CD4-positive, alpha-beta memory T cell (primary cell): ENCODE results near the gene FNIP2. TPM values are rescaled to one million over a fixed set of nuclear protein-coding genes. Genes with fewer than 3 reads are reported as not detected.

Experiments used
- CTCF ChIA-PET: fragments of 350-600 bp; sonication (Branson Sonifier 250); formaldehyde crosslinking; loops from one replicate; lab custom pipeline; 2021; ENCODE audit warnings: inconsistent platforms; ENCODE audit not compliant: partially characterized antibody; lab: Charles Lee
- POLR2A ChIA-PET: fragments of 350-600 bp; sonication (Branson Sonifier 250); formaldehyde crosslinking; loops from one replicate; lab custom pipeline; 2021; ENCODE audit not compliant: partially characterized antibody; lab: Charles Lee
- DNase-seq, 5 donors: peaks; one replicate each; pipeline versions ENCODE4 v3.0.0 to v3.0.0-alpha.2; 2020 to 2022; ENCODE audit warnings: mixed read lengths in 1 of 5
- H3K27ac ChIP-seq: one replicate; pipeline ENCODE4 v1.7.0; 2013; ENCODE audit warnings: low read depth, low read length
- H3K27me3 ChIP-seq: 2 replicates; pipeline ENCODE4 v1.7.0; 2013; ENCODE audit warnings: mild to moderate bottlenecking, low read length, moderate library complexity; ENCODE audit not compliant: insufficient read depth
- H3K36me3 ChIP-seq: 2 replicates; pipeline ENCODE4 v1.7.0; 2013; ENCODE audit warnings: mild to moderate bottlenecking, low read length, moderate library complexity; ENCODE audit not compliant: insufficient read depth
- H3K4me1 ChIP-seq: 2 replicates; pipeline ENCODE4 v1.7.0; 2013; ENCODE audit warnings: mild to moderate bottlenecking, low read length, moderate library complexity; ENCODE audit not compliant: insufficient read depth
- H3K4me3 ChIP-seq, 2 donors: one replicate each; pipeline ENCODE4 v1.7.0; 2013; ENCODE audit warnings: low read length in 2 of 2, mild to moderate bottlenecking in 1 of 2
- H3K9me3 ChIP-seq, 2 donors: one replicate each; pipeline ENCODE4 v1.7.0; 2013; ENCODE audit warnings: low read length in 2 of 2, control low read depth in 1 of 2; ENCODE audit not compliant: control insufficient read depth in 1 of 2
- H3K27ac Mint-ChIP-seq, 7 donors: one replicate each; pipeline ENCODE4 v1.8.0; 2020 to 2021; ENCODE audit warnings: mixed read lengths in 7 of 7, mild to moderate bottlenecking in 6 of 7, inconsistent platforms in 3 of 7, moderate library complexity in 3 of 7
- H3K27me3 Mint-ChIP-seq, 2 donors: one replicate each; pipeline ENCODE4 v1.8.0; 2020 to 2021; ENCODE audit warnings: mixed read lengths in 2 of 2
- H3K36me3 Mint-ChIP-seq, 2 donors: one replicate each; pipeline ENCODE4 v1.8.0; 2020 to 2021; ENCODE audit warnings: mixed read lengths in 2 of 2, inconsistent platforms in 1 of 2, mild to moderate bottlenecking in 1 of 2
- H3K4me1 Mint-ChIP-seq, 4 donors: one replicate each; pipeline ENCODE4 v1.8.0; 2020 to 2021; ENCODE audit warnings: mixed read lengths in 4 of 4, mild to moderate bottlenecking in 1 of 4
- H3K4me3 Mint-ChIP-seq, 8 donors: one replicate each; pipeline ENCODE4 v1.8.0; 2020 to 2021; ENCODE audit warnings: mixed read lengths in 8 of 8, mild to moderate bottlenecking in 7 of 8, moderate library complexity in 6 of 8, inconsistent platforms in 3 of 8
- H3K9me3 Mint-ChIP-seq, 8 donors: one replicate each; pipeline ENCODE4 v1.8.0; 2020 to 2021; ENCODE audit warnings: mixed read lengths in 8 of 8, mild to moderate bottlenecking in 5 of 8, inconsistent platforms in 3 of 8, moderate library complexity in 1 of 8
- intact Hi-C: fragments of 100-400 bp; cut with micrococcal nuclease; formaldehyde crosslinking; loops from one replicate; pipeline ENCODE4 v1.15.1; 2023
- polyA plus RNA-seq, 2 donors: library from polyadenylated mRNA; unstranded; fragments of 300-500 nt; fragmentation: Illumina TruSeq; gene quantifications; one replicate each; pipeline ENCODE4 v1.2.3, GENCODE V29; 2021
- total RNA-seq, 2 experiments: library from RNA; stranded (reverse); gene quantifications; one replicate each; pipeline ENCODE4 v1.2.3, GENCODE V29; 2021

Gene FNIP2
- total RNA-seq (1 to 10 TPM; 8.1 to 9.4 TPM), polyA plus RNA-seq (1 to 10 TPM; 2.4 to 4.7 TPM)

- no peaks in the 10 kb centered on the region for H3K27me3 Mint-ChIP-seq
- peaks cover 0 to 5% of the 10 kb centered on the region in 2 donors for H3K36me3 Mint-ChIP-seq
- Histone ChIP-seq H3K27me3 (no peaks in the 10 kb centered on the region), H3K27ac (peak within 1 kb of the TSS; percentile 55), H3K9me3 (no peaks in the 10 kb centered on the region), H3K4me3 (peak within 1 kb of the TSS; percentile 19 to 74), H3K4me1 (peaks cover 23% of the 10 kb centered on the region), H3K36me3 (no peaks in the 10 kb centered on the region)
- peaks cover 0 to 2% (median 0%) of the 10 kb centered on the region in 8 donors for H3K9me3 Mint-ChIP-seq
- intact Hi-C loops: loop anchor here (1.0 to 2.0 kb wide), 5 partner anchors 10 to 336 kb away; partner anchors contain the start of genes ETFDH and PPID
- H3K27ac Mint-ChIP-seq: peak within 1 kb of the TSS; percentile 90 to 99 (median 97)
- peaks cover 21 to 48% (median 35%) of the 10 kb centered on the region in 4 donors for H3K4me1 Mint-ChIP-seq
- ChIA-PET CTCF (interaction anchor here (0.6 to 2.9 kb wide), 3 partner anchors 39 to 83 kb away, joined by 3 to 12 read pairs (median 3); no protein-coding TSS in a partner anchor), POLR2A (interaction anchor here (1.0 to 2.2 kb wide), 5 partner anchors 10 to 58 kb away, joined by 3 to 8 read pairs (median 5); partner anchors contain the start of gene PPID)
- DNase-seq: peak; percentile 75 to 78 (median 76)
- H3K4me3 Mint-ChIP-seq: peak within 1 kb of the TSS; percentile 96 to 100 (median 98)
Observed at GRCh38 chr4:158768555-158769174, at the start of gene FNIP2. Gene FNIP2 (plus strand): TSS chr4:158769026. CDS start chr4:158769213, 187 bp downstream.

- intact Hi-C loops: loop anchor here (2.0 kb wide), 1 partner anchor 381 kb away; the partner anchor contains the start of gene RAPGEF2
- POLR2A ChIA-PET: no interaction called here
- peaks cover 35 to 60% of the 10 kb centered on the region in 2 donors for H3K36me3 Mint-ChIP-seq
Observed at GRCh38 chr4:158721680-158722079, 47.1 kb upstream of the FNIP2 start.

GRCh38 chr4:158722291-158722916, 46.4 kb upstream of the FNIP2 start:
- peak overlapping the region; percentile 95 to 100 (median 99) for H3K27ac Mint-ChIP-seq
- H3K4me1 Mint-ChIP-seq: peaks cover 27 to 47% (median 38%) of the 10 kb centered on the region in 4 donors
- Histone ChIP-seq H3K4me1 (peaks cover 24% of the 10 kb centered on the region), H3K4me3 (peak overlapping the region; percentile 63 to 89), H3K27me3 (no peaks in the 10 kb centered on the region), H3K9me3 (no peaks in the 10 kb centered on the region), H3K36me3 (peaks cover 24% of the 10 kb centered on the region), H3K27ac (peak overlapping the region; percentile 93)
- no peaks in the 10 kb centered on the region for H3K9me3 Mint-ChIP-seq
- CTCF ChIA-PET: no interaction called here
- peak in 3 of 5 donors; percentile 6 to 20 (median 13) for DNase-seq
- intact Hi-C loops: loop anchor here (2.0 kb wide), 1 partner anchor 380 kb away; the partner anchor contains the start of gene RAPGEF2
- POLR2A ChIA-PET: no interaction called here
- H3K27me3 Mint-ChIP-seq: peaks cover 0 to 4% of the 10 kb centered on the region in 2 donors
- peak overlapping the region; percentile 95 to 100 (median 98) for H3K4me3 Mint-ChIP-seq
- H3K36me3 Mint-ChIP-seq: peaks cover 28 to 53% of the 10 kb centered on the region in 2 donors

More at GRCh38 chr4:158721680-158722079, 47.1 kb upstream of the FNIP2 start:
- Histone ChIP-seq H3K4me3 (no peak overlapping the region), H3K27me3 (no peaks in the 10 kb centered on the region), H3K27ac (peak overlapping the region; percentile 93), H3K4me1 (peaks cover 24% of the 10 kb centered on the region), H3K36me3 (peaks cover 27% of the 10 kb centered on the region), H3K9me3 (no peaks in the 10 kb centered on the region)
- CTCF ChIA-PET: no interaction called here
- no peak for DNase-seq
- Mint-ChIP-seq H3K27ac (peak overlapping the region; percentile 95 to 100 (median 99)), H3K4me3 (peak overlapping the region in 6 of 8 donors; percentile 95 to 100 (median 98)), H3K4me1 (peaks cover 27 to 47% (median 38%) of the 10 kb centered on the region in 4 donors), H3K9me3 (no peaks in the 10 kb centered on the region), H3K27me3 (peaks cover 0 to 4% of the 10 kb centered on the region in 2 donors)

GRCh38 chr4:158722917-158723793, 45.7 kb upstream of the FNIP2 start, which contains the start of gene PPID:
Gene PPID (minus strand): TSS chr4:158723396. CDS start chr4:158723288, 108 bp downstream.
- Mint-ChIP-seq H3K36me3 (peaks cover 20 to 46% of the 10 kb centered on the region in 2 donors), H3K27ac (peak within 1 kb of the TSS; percentile 95 to 100 (median 99)), H3K4me1 (peaks cover 25 to 45% (median 35%) of the 10 kb centered on the region in 4 donors), H3K9me3 (no peaks in the 10 kb centered on the region), H3K4me3 (peak within 1 kb of the TSS; percentile 95 to 100 (median 98)), H3K27me3 (peaks cover 0 to 4% of the 10 kb centered on the region in 2 donors)
- Histone ChIP-seq H3K9me3 (no peaks in the 10 kb centered on the region), H3K4me1 (peaks cover 24% of the 10 kb centered on the region), H3K27me3 (no peaks in the 10 kb centered on the region), H3K4me3 (peak within 1 kb of the TSS; percentile 63 to 89), H3K27ac (peak within 1 kb of the TSS; percentile 93), H3K36me3 (peaks cover 16% of the 10 kb centered on the region)
- intact Hi-C loops: loop anchor here (1.0 to 2.0 kb wide), 3 partner anchors 46 to 380 kb away; partner anchors contain the start of genes ETFDH, FNIP2 and RAPGEF2
- peak; percentile 77 to 88 (median 79) for DNase-seq
- CTCF ChIA-PET: interaction anchor here (1.1 to 1.5 kb wide), 2 partner anchors 12 to 128 kb away, joined by 4 to 5 read pairs; no protein-coding TSS in a partner anchor
- POLR2A ChIA-PET: interaction anchor here (1.0 to 1.3 kb wide), 2 partner anchors 8 to 46 kb away, joined by 3 to 8 read pairs; partner anchors contain the start of gene FNIP2

- H3K27ac ChIP-seq: no peak overlapping the region
- Mint-ChIP-seq H3K36me3 (peaks cover 9 to 31% of the 10 kb centered on the region in 2 donors), H3K4me3 (peak overlapping the region in 7 of 8 donors; percentile 40 to 100 (median 95)), H3K4me1 (peaks cover 19 to 40% (median 31%) of the 10 kb centered on the region in 4 donors), H3K27ac (peak overlapping the region; percentile 80 to 100 (median 99)), H3K9me3 (no peaks in the 10 kb centered on the region), H3K27me3 (peaks cover 10% of the 10 kb centered on the region in 2 donors)
- peaks cover 24% of the 10 kb centered on the region for H3K4me1 ChIP-seq
- ChIA-PET CTCF (interaction anchor here (1.2 to 1.5 kb wide), 3 partner anchors 14 to 451 kb away, joined by 3 to 4 read pairs (median 3); no protein-coding TSS in a partner anchor), POLR2A (no interaction called here)
- DNase-seq: no peak
- intact Hi-C loops: no loop called here
- no peaks in the 10 kb centered on the region for H3K9me3 ChIP-seq
- H3K36me3 ChIP-seq: peaks cover 4% of the 10 kb centered on the region
- no peak overlapping the region for H3K4me3 ChIP-seq
- peaks cover 5% of the 10 kb centered on the region for H3K27me3 ChIP-seq
Observed at GRCh38 chr4:158724637-158725036, 44.2 kb upstream of the FNIP2 start.

GRCh38 chr4:158726633-158727032, 42.2 kb upstream of the FNIP2 start:
- Mint-ChIP-seq H3K27ac (no peak overlapping the region), H3K9me3 (no peaks in the 10 kb centered on the region), H3K36me3 (peaks cover 2 to 18% of the 10 kb centered on the region in 2 donors), H3K4me3 (no peak overlapping the region), H3K27me3 (peaks cover 13 to 15% of the 10 kb centered on the region in 2 donors), H3K4me1 (peaks cover 11 to 28% (median 21%) of the 10 kb centered on the region in 4 donors)
- H3K4me1 ChIP-seq: peaks cover 20% of the 10 kb centered on the region
- H3K27me3 ChIP-seq: peaks cover 5% of the 10 kb centered on the region
- no peak overlapping the region for H3K4me3 ChIP-seq
- CTCF ChIA-PET: interaction anchor here (1.5 to 2.4 kb wide), 3 partner anchors 123 to 476 kb away, joined by 5 to 11 read pairs (median 5); no protein-coding TSS in a partner anchor
- H3K36me3 ChIP-seq: no peaks in the 10 kb centered on the region
- H3K27ac ChIP-seq: no peak overlapping the region
- intact Hi-C loops: no loop called here
- DNase-seq: no peak
- H3K9me3 ChIP-seq: no peaks in the 10 kb centered on the region
- POLR2A ChIA-PET: no interaction called here
